ENCODE results near the gene BTBD9.

- no peak for TF ChIP-seq SREBF2 (IDR thresholded peaks at IDR 0.05)
- no peak for TF ChIP-seq POLR2A (IDR thresholded peaks at IDR 0.05; ENCODE audit: low read length)
- no peak for TF ChIP-seq KDM1A (IDR thresholded peaks at IDR 0.05; ENCODE audit: low read depth)
Measured at GRCh38 chr6:38178584-38178886, 461.2 kb downstream of the BTBD9 start.

Data from A549 (cell line).